HG03064 (cell line): ENCODE results near the gene GIMAP5.
"Not testable (repeated sequence)": the region's sequence is repeated elsewhere in the genome, so short reads cannot be mapped to it uniquely, and the experiment has no call there.

Source experiments
- ATAC-seq: cut with Tn5 transposase; IDR thresholded peaks from one replicate; pipeline ENCODE4 v1.9.1; 2021; ENCODE audit warnings: low read depth; ENCODE audit not compliant: unreplicated experiment

Gene GIMAP5

GRCh38 chr7:150759479-150759878, 22.3 kb downstream of the GIMAP5 start:
- no peak for ATAC-seq

DNA sequence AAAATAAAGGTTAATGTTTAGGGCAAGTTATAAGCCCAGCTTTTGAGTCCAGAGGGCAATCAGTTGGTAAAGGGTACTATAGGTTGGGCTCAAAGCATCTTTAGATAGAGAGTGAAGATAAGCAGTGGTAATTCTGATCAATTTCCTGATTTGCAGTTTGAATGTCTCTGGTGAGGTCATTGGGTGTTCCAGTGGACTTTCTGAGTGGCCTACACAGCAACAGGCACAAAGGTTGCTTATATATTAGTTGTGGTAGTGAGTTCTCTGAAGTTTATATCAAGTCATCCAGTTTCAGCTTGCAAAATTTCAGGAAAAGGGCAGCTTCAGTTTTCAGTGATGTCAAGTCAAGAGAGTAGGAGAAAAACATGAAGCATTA, 29.1 kb downstream of the GIMAP5 start:
- ATAC-seq = no peak

DNA sequence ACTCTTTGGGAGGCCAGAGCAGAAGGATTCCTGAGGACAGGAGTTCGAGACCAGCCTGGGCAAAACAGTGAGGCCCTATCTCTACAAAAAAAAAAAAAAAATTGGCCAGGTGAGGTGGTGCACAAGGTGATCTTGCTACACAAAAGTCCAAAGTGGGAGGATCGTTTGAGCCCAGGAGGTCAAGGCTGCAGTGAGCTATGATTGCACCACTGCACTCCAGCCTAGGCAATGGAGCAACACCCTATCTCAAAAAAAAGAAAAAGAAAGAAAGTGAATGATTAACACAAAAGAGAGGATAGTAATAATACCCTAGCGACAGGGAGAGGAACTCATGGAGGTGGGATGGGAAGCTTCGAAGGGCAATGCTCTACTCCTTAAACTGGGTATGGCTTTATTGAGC, 32.5 kb downstream of the GIMAP5 start:
- no peak for ATAC-seq

DNA sequence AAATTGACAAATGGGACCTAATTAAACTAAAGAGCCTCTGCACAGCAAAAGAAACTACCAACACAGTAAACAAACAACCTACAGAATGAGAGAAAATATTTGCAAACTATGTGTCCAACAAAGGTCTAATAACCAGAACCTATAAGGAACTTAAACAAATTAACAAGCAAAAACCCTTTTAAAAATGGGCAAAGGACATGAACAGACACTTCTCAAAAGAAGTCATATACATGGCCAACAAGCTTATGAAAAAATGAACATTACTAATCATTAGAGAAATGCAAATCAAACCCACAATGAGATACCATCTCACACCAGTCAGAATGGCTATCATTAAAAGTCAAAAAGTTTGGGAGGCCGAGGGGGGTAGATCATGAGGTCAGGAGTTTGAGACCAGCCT, 36.9 kb downstream of the GIMAP5 start:
- not testable (repeated sequence) for ATAC-seq

GRCh38 chr7:150778014-150778737, 41.0 kb downstream of the GIMAP5 start:
- no peak for ATAC-seq

GRCh38 chr7:150778738-150779301, 41.6 kb downstream of the GIMAP5 start:
- ATAC-seq = no peak

- ATAC-seq = no peak
Measured at GRCh38 chr7:150780292-150780691, 43.1 kb downstream of the GIMAP5 start.

- no peak for ATAC-seq
Measured at GRCh38 chr7:150781103-150781502, 43.9 kb downstream of the GIMAP5 start.

DNA sequence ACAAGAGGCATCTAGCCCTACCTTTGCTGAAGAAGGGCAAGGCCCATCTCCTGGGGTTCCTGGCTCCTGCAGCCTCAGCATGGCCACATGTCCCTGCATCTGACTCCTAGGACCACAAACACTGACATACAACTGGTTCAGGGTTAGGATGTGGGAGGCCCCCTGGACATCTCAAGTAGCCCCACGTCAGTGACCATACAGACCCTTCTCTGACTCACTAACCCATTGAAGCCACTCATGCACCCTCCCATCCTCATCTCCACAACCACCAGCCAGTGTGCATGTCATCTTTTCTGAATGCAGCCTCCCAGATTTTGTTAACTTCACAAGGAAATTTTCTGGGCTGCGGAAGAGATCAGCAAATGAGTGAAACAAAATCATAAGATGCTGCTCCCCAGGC, 44.7 kb downstream of the GIMAP5 start:
- ATAC-seq = no peak

GRCh38 chr7:150784120-150784736, 47.0 kb downstream of the GIMAP5 start:
- ATAC-seq = no peak

GRCh38 chr7:150784954-150785353, 47.7 kb downstream of the GIMAP5 start:
- ATAC-seq = no peak

- peak; percentile 68 for ATAC-seq
Measured at GRCh38 chr7:150787321-150788281, 50.4 kb downstream of the GIMAP5 start.

- no peak for ATAC-seq
Measured at GRCh38 chr7:150788474-150789269, 51.5 kb downstream of the GIMAP5 start.

DNA sequence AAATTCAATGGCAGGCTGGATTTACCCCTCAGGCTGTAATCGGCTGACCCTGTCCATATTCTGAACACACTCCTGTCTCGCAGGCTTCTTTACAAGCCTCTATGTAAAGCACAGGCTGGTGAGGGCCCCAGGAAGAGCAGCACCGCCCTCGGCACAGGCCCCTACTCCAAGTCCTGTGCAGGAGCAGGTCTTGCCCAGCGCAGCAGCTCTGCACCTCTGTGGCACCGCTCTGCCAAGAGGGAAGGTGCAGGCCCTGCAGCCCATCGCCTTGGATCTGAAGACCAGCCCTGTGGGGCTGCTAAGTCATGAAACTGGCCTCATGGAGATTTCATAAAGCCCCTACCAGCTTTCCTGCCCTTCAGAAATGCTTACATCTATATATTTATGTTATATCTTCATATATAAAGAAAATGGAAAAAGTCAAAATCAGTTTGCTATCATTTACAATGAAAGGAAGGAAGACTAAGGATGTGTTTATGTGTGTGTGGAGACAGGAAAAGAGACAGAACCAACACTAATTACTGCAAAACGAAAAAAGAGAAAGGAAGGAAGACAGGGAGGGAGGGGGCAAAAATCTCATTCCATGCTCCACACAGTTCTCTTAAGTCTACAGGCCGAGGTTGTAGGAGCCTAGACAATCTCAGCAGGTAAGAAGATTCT, 53.3 kb downstream of the GIMAP5 start:
- ATAC-seq = no peak

DNA sequence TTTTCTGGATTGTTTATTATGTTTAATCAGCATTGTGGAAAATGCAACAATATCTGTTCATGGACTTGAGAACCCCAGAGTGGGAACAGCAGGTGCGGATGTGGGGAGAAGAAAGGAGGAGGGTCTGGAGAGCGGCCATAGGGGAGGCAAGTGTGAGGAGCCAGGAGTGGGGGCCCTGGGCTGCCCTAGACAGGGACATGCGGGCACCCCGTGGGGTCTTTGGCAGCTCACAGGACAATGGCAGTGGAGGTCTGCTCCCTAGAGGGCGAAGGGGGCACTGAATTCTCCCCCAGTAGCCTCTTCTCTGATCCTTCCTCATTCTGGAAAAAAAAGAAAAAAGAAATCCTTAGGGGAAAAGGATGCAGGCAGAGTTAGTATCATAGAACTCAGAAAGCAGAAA, 54.1 kb downstream of the GIMAP5 start:
- ATAC-seq = no peak

DNA sequence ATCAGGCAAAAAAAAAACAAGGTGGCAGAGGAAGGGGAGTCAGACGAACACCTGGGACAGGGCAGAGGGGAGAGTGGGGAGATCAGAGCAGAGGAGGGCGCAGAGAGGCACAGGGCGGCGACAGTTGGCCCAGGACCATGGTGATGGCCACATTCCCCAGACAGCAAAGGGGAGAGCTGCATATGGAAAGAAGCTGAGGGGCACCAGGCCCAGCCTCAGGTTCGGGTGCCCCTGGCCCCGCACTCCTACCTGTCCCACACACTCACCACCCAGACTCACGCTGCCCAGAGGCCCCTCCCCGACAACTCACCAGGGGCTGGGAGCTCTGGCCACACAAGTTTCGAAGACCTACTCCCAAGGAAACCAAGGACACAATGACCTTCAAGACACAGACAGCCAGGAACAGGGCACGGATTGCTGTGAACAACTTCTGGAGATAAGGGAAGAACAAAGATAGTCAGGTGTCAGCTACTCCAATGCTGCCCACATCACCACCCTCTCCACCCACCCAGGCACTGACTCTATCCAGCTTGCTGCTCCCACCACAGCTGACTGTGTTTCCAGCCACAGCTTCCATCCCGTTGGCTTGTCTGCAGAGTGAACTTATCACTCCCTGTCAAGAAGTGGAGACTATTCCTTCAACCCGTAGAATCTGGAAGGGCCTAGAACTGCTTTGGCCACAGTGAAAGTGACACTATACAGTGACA, 54.7 kb downstream of the GIMAP5 start:
- ATAC-seq = no peak
